GM10266 (cell line): Measurements from ENCODE around the gene FAM184B.

Experiments
- DNase-seq: peaks from one replicate; pipeline ENCODE4 v3.0.0; 2012; ENCODE audit errors: extremely low spot score
- TF ChIP-seq, protein P1 (sequence below): IDR thresholded peaks from 2 replicates; pipeline ENCODE4 v1.5.1; 2012; ENCODE audit warnings: mild to moderate bottlenecking, low read depth; ENCODE audit not compliant: control insufficient read depth, insufficient read depth; ENCODE audit errors: missing control alignments

The FAM184B gene

GRCh38 chr4:17757621-17758020 lies 23.8 kb downstream of the FAM184B start:
- no peak for DNase-seq

GRCh38 chr4:17753646-17754045 lies 27.8 kb downstream of the FAM184B start:
- DNase-seq = no peak

More at GRCh38 chr4:17757621-17758020, 23.8 kb downstream of the FAM184B start:
- TF ChIP-seq, protein P1, sequence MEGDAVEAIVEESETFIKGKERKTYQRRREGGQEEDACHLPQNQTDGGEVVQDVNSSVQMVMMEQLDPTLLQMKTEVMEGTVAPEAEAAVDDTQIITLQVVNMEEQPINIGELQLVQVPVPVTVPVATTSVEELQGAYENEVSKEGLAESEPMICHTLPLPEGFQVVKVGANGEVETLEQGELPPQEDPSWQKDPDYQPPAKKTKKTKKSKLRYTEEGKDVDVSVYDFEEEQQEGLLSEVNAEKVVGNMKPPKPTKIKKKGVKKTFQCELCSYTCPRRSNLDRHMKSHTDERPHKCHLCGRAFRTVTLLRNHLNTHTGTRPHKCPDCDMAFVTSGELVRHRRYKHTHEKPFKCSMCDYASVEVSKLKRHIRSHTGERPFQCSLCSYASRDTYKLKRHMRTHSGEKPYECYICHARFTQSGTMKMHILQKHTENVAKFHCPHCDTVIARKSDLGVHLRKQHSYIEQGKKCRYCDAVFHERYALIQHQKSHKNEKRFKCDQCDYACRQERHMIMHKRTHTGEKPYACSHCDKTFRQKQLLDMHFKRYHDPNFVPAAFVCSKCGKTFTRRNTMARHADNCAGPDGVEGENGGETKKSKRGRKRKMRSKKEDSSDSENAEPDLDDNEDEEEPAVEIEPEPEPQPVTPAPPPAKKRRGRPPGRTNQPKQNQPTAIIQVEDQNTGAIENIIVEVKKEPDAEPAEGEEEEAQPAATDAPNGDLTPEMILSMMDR = no peak

DNA sequence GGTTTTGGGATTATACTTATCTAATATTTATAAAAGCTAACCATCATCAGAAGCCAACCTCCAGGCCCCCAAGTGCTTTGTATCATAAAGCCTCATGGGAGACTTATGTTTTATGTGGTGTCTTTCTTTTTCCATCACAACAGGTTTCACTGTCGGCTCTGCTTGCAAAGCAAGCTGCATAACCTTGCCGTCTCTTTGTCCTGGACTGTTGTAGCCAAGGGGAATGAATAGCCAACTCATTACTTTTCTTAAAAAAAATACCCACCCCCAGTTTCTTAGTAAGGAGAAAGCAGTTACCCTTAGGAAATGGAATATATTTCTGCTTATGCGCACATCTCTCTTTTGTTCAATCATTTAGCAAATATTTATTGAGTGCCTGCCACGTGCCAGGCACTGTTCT lies 40.7 kb downstream of the FAM184B start:
- TF ChIP-seq, protein P1 = no peak
- no peak for DNase-seq

More at GRCh38 chr4:17753646-17754045, 27.8 kb downstream of the FAM184B start:
- TF ChIP-seq, protein P1 = no peak

DNA sequence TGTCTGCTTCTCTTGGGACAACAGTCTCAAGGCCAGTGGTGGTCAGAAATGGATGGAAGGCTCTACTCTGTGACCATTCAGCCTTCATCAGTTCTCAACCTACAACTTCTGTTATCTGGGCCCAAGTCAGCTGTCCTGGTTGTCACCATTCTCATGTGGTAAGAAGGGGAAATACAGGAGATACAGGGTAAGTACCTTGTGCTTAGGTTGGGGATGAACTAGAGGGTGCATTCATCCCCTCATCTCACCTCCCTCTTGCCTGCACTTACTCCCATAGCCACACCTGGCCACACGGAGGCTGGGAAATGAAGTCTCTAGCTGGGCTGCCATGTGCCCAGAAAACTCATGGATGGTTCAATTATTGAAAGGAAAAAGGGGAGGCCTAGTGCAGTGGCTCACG lies 44.9 kb downstream of the FAM184B start:
- no peak for DNase-seq
- TF ChIP-seq, protein P1 = no peak

GRCh38 chr4:17726911-17727310 lies 54.5 kb downstream of the FAM184B start:
- TF ChIP-seq, protein P1 = no peak
- no peak for DNase-seq

DNA sequence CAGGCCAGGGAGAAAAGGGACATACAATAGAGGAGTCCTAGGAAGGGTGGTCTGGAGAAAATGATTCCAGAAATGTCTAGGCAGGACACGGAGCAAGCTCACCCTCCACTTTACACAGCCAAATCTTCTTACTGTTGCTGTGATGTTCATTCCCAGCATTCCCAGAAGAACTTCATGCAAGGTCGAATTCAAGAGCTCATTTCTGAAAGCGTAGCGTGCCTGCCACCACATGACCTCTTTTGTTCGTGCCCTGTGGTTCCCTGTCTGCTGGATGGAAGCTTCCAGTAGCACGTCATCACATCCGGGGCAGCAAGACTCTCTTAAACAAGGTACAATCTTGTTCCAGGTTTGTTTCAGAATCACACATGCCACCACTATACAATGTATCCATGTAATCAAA lies 57.8 kb downstream of the FAM184B start:
- TF ChIP-seq, protein P1 = no peak
- no peak for DNase-seq

- no peak for DNase-seq
- TF ChIP-seq, protein P1 = no peak
Measured at GRCh38 chr4:17722356-17722700, 59.1 kb downstream of the FAM184B start.
